Coronary artery (tissue), 2 donors: ENCODE results near the gene PCSK9.

Experiments
- DNase-seq: peaks from one replicate; pipeline ENCODE4 v3.0.0-alpha.2; 2017; ENCODE audit warnings: low spot score
- H3K27ac ChIP-seq, 2 donors: fragments of 200-600 bp; sonication (generic); one replicate each; pipeline ENCODE4 v1.5.1; 2016 to 2019
- H3K4me3 ChIP-seq: fragments of 200-600 bp; sonication (generic); 2 replicates; pipeline ENCODE4 v1.5.1; 2016; ENCODE audit warnings: mild to moderate bottlenecking, moderate library complexity
- TF ChIP-seq, protein P1 (sequence below): fragments of 200-600 bp; sonication (generic); IDR thresholded peaks from one replicate; pipeline ENCODE4 v1.5.1; 2019; ENCODE audit warnings: antibody characterized with exemption

Gene PCSK9

DNA sequence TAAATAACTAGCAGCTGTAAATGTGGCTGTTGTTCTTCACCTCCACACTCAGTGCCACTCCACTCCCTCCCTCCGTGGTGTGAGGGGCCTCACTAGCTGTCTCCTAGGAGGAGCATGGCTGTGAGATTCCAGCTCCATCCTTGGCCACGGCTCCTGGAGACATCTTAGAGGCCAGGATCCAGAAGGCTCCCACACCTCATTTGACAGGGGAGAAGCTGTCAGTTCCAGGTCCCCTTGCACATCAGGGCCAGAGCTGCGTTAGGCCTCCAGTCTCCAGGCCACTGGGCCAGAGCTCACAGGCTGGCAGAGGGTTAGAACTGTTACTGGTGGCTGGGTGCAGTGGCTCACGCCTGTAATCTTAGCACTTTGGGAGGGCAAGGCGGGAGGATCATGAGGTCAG lies 15.0 kb downstream of the PCSK9 start:
- peak; percentile 45 for DNase-seq
- Histone ChIP-seq H3K4me3 (no peak overlapping the region), H3K27ac (no peak overlapping the region)
- TF ChIP-seq, protein P1, sequence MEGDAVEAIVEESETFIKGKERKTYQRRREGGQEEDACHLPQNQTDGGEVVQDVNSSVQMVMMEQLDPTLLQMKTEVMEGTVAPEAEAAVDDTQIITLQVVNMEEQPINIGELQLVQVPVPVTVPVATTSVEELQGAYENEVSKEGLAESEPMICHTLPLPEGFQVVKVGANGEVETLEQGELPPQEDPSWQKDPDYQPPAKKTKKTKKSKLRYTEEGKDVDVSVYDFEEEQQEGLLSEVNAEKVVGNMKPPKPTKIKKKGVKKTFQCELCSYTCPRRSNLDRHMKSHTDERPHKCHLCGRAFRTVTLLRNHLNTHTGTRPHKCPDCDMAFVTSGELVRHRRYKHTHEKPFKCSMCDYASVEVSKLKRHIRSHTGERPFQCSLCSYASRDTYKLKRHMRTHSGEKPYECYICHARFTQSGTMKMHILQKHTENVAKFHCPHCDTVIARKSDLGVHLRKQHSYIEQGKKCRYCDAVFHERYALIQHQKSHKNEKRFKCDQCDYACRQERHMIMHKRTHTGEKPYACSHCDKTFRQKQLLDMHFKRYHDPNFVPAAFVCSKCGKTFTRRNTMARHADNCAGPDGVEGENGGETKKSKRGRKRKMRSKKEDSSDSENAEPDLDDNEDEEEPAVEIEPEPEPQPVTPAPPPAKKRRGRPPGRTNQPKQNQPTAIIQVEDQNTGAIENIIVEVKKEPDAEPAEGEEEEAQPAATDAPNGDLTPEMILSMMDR = no peak

DNA sequence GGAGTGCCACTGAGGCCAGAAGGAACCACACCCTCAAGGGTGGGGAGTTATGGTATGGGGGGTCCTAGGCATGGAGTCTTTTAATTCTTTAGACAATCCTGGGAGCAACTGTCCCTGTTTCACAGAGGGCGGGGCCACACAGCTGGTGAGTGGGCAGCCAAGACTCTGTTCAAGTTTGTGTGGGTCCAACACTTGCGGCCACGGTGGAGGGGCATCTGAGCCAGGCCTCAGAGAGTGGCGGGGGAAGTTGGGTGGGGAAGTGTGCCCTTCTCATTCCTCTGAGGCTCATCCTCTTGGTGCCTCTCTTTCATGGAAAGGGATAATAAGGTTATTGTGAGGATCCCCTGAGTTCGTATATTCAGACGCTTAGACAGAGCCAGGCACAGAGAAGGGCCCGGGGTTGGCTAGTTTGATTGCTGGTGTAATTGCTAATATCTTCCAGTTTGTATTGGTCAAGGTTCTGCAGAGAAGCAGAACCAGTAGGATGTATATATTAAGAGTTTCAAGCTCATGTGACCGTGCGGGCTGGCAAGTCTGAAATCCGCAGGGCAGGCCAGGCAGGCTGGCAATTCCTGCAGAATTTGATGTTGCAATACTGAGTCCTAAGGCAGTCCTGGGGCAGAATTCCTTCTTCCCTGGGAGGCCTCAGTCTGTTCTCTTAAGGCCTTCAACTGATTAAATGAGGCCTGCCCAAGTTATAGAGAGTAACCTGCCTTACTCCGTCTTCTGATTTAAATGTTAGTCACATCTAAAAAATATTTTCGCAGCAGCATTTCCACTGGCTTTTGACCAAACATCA lies 15.9 kb downstream of the PCSK9 start:
- TF ChIP-seq, protein P1 = no peak
- Histone ChIP-seq H3K4me3 (no peak overlapping the region), H3K27ac (no peak overlapping the region)
- peak; percentile 57 for DNase-seq

DNA sequence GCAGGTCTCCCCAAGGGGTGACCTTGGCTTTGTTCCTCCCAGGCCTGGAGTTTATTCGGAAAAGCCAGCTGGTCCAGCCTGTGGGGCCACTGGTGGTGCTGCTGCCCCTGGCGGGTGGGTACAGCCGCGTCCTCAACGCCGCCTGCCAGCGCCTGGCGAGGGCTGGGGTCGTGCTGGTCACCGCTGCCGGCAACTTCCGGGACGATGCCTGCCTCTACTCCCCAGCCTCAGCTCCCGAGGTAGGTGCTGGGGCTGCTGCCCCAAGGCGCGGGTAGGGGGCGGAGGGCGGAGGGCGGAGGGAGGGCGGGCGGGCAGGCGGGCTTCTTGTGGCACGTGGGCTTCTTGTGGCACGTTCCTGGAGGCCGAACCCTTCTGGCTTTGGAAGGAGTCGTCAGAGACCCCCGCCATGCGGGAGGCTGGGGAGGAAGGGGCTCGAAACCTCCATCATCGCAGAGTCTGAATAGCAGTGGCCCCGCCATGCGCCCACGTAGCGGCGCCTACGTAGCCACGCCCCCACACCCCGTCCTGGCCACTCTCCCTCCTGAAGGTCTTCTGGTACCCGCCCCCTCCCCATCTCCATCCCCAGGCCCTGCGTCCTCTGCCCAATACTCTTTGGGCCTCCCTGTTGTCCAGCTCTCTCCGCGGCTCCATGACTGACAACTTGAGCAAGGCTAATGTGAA lies 16.7 kb downstream of the PCSK9 start:
- TF ChIP-seq, protein P1 = no peak
- Histone ChIP-seq H3K4me3 (no peak overlapping the region), H3K27ac (no peak overlapping the region)
- peak; percentile 55 for DNase-seq

DNA sequence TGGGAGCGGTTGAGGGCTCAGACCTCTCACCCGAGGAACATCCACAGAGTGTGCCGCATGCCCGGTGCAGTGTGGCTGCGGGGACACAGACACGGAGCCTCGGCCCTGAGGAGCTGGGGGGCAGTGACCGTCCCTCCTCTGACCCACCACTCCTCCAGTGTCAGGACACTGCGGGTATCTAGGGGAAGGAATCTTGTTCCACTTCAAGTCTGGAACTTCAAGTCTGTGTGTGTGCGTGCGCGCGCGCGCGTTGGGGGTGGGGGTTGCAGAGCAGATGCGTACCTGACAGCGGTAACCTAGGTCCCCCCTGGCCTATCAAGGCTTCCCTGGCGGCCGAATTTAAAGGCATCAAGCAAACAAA lies 17.3 kb downstream of the PCSK9 start:
- H3K4me3 ChIP-seq = no peak overlapping the region
- DNase-seq = peak; percentile 59
- TF ChIP-seq, protein P1 = no peak
- no peak overlapping the region for H3K27ac ChIP-seq

DNA sequence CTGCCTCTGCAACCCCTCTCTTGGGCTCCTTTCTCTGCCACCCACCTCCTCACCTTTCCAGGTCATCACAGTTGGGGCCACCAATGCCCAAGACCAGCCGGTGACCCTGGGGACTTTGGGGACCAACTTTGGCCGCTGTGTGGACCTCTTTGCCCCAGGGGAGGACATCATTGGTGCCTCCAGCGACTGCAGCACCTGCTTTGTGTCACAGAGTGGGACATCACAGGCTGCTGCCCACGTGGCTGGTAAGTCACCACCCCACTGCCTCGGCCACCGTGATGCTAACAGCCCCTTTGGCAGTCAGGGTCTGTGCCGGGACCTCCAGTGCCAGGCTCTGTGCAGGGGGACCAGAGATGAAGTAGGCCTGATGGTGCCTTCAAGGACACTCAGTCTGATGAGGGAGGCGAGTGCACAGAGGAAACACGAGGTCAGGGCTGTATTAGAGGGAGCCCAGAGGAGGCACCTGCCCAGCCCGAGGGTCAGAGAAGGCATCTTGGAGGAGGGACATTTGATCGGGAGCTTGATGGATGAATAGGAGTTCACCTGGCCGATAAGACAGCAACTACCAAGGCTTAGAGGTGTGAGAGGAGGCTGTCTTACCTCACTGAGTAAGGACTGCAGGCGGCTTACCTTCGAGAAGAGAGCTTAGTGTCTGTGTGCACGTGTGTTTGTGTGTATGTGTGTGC lies 18.1 kb downstream of the PCSK9 start:
- Histone ChIP-seq H3K4me3 (no peak overlapping the region), H3K27ac (no peak overlapping the region)
- TF ChIP-seq, protein P1 = no peak
- DNase-seq = peak; percentile 47

DNA sequence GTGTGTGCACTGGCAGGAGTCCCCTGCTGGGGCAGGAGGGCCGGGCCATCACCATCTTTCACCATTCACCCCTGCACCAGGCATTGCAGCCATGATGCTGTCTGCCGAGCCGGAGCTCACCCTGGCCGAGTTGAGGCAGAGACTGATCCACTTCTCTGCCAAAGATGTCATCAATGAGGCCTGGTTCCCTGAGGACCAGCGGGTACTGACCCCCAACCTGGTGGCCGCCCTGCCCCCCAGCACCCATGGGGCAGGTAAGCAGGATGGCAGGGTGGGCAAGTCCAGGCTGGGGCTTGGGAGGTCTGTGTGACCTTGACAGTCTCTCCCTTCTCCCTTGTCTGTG lies 18.6 kb downstream of the PCSK9 start:
- peak; percentile 47 for DNase-seq
- TF ChIP-seq, protein P1 = no peak
- no peak overlapping the region for H3K27ac ChIP-seq
- no peak overlapping the region for H3K4me3 ChIP-seq
